H9 (cell line): ENCODE results near the gene HIP1. TPM values are rescaled to one million over a fixed set of nuclear protein-coding genes. Genes with fewer than 3 reads are reported as not detected.

Source experiments
- DNase-seq: peaks from one replicate; pipeline ENCODE4 v3.0.0-alpha.2; 2017
- H2AFZ ChIP-seq: one replicate; pipeline ENCODE4 v1.6.1; 2013; ENCODE audit warnings: mild to moderate bottlenecking, low read length, control low read depth, moderate library complexity
- H2AK5ac ChIP-seq: 2 replicates; pipeline ENCODE4 v1.6.1; 2013; ENCODE audit warnings: low read length, control low read depth, mixed read lengths; ENCODE audit not compliant: insufficient read length
- H2BK120ac ChIP-seq: one replicate; pipeline ENCODE4 v1.6.1; 2013; ENCODE audit warnings: low read depth, mild to moderate bottlenecking, low read length, control low read depth, inconsistent platforms; ENCODE audit not compliant: poor library complexity, severe bottlenecking
- H2BK12ac ChIP-seq: 2 replicates; pipeline ENCODE4 v1.6.1; 2013; ENCODE audit warnings: low read length, control low read depth, mixed read lengths, low read depth; ENCODE audit not compliant: insufficient read length
- H2BK15ac ChIP-seq: 2 replicates; pipeline ENCODE4 v1.6.1; 2013; ENCODE audit warnings: low read depth, low read length, control low read depth
- H2BK20ac ChIP-seq: one replicate; pipeline ENCODE4 v1.6.1; 2013; ENCODE audit warnings: low read depth, mild to moderate bottlenecking, low read length, control low read depth, inconsistent platforms; ENCODE audit not compliant: poor library complexity, severe bottlenecking
- H2BK5ac ChIP-seq: 2 replicates; pipeline ENCODE4 v1.6.1; 2013; ENCODE audit warnings: low read length, control low read depth, mixed read lengths; ENCODE audit not compliant: insufficient read length
- H3K14ac ChIP-seq: 2 replicates; pipeline ENCODE4 v1.6.1; 2013; ENCODE audit warnings: low read length, control low read depth; ENCODE audit not compliant: insufficient read depth
- H3K18ac ChIP-seq: 2 replicates; pipeline ENCODE4 v1.6.1; 2013; ENCODE audit warnings: low read depth, mild to moderate bottlenecking, mixed read lengths, low read length, control low read depth; ENCODE audit not compliant: insufficient read length
- H3K23ac ChIP-seq: 2 replicates; pipeline ENCODE4 v1.6.1; 2013; ENCODE audit warnings: low read length, control low read depth, mixed read lengths, low read depth; ENCODE audit not compliant: insufficient read length
- H3K23me2 ChIP-seq: 2 replicates; pipeline ENCODE4 v1.6.1; 2013; ENCODE audit warnings: low read depth, mild to moderate bottlenecking, mixed read lengths, low read length, control low read depth; ENCODE audit not compliant: insufficient read length, poor library complexity, severe bottlenecking
- H3K27ac ChIP-seq: 2 replicates; pipeline ENCODE4 v1.5.1; 2013; ENCODE audit warnings: low read length, control low read depth, mixed read lengths, low read depth; ENCODE audit not compliant: insufficient read length
- H3K27me3 ChIP-seq: 2 replicates; pipeline ENCODE4 v1.6.1; 2013; ENCODE audit warnings: low read length, control low read depth, inconsistent platforms; ENCODE audit not compliant: insufficient read depth
- H3K4ac ChIP-seq: 2 replicates; pipeline ENCODE4 v1.6.1; 2013; ENCODE audit warnings: low read depth, mild to moderate bottlenecking, control low read depth, inconsistent platforms, low read length, moderate library complexity
- H3K4me1 ChIP-seq: 2 replicates; pipeline ENCODE4 v1.6.1; 2013; ENCODE audit warnings: low read length, control low read depth, inconsistent platforms; ENCODE audit not compliant: insufficient read depth
- H3K4me2 ChIP-seq: 2 replicates; pipeline ENCODE4 v1.6.1; 2013; ENCODE audit warnings: low read length, control low read depth, mixed read lengths; ENCODE audit not compliant: insufficient read length, insufficient read depth
- H3K56ac ChIP-seq: 2 replicates; pipeline ENCODE4 v1.6.1; 2013; ENCODE audit warnings: low read depth, mild to moderate bottlenecking, mixed read lengths, low read length, control low read depth; ENCODE audit not compliant: insufficient read length
- H3K79me1 ChIP-seq: 2 replicates; pipeline ENCODE4 v1.6.1; 2013; ENCODE audit warnings: low read depth, mild to moderate bottlenecking, moderate library complexity, low read length, control low read depth, inconsistent platforms; ENCODE audit not compliant: insufficient read depth, poor library complexity, severe bottlenecking
- H3K79me2 ChIP-seq: 2 replicates; pipeline ENCODE4 v1.6.1; 2013; ENCODE audit warnings: low read length, control low read depth, inconsistent platforms; ENCODE audit not compliant: insufficient read depth
- H3K9ac ChIP-seq: 2 replicates; pipeline ENCODE4 v1.6.1; 2013; ENCODE audit warnings: low read length, control low read depth, mixed read lengths; ENCODE audit not compliant: insufficient read length; ENCODE audit errors: extremely low read depth
- H3K9me3 ChIP-seq: one replicate; pipeline ENCODE4 v1.6.1; 2013; ENCODE audit warnings: low read depth, low read length, inconsistent platforms; ENCODE audit not compliant: control insufficient read depth
- H3T11ph ChIP-seq: one replicate; pipeline ENCODE4 v1.6.1; 2013; ENCODE audit warnings: mild to moderate bottlenecking, low read length, control low read depth, inconsistent platforms
- H4K20me1 ChIP-seq: one replicate; pipeline ENCODE4 v1.6.1; 2013; ENCODE audit not compliant: control insufficient read depth, insufficient read length, insufficient read depth
- H4K5ac ChIP-seq: 2 replicates; pipeline ENCODE4 v1.6.1; 2013; ENCODE audit warnings: low read depth, mild to moderate bottlenecking, mixed read lengths, low read length, control low read depth; ENCODE audit not compliant: insufficient read length
- H4K8ac ChIP-seq: replicated peaks from 2 replicates; pipeline ENCODE4 v1.6.1; 2013; ENCODE audit warnings: low read length, control low read depth, mixed read lengths, low read depth; ENCODE audit not compliant: insufficient read length
- H4K91ac ChIP-seq: 2 replicates; pipeline ENCODE4 v1.6.1; 2013; ENCODE audit warnings: low read depth, mild to moderate bottlenecking, moderate library complexity, mixed read lengths, low read length, control low read depth; ENCODE audit not compliant: insufficient read length
- H3K27ac Mint-ChIP-seq, 3 experiments: 2 replicates in 2 of 3; 3 replicates in 1 of 3; pipeline ENCODE4 v1.8.0; 2020 to 2021; ENCODE audit warnings: mixed read lengths in 3 of 3, mild to moderate bottlenecking in 1 of 3, moderate library complexity in 1 of 3
- H3K27me3 Mint-ChIP-seq: 2 replicates; pipeline ENCODE4 v1.8.0; 2021; ENCODE audit warnings: low read depth, mild to moderate bottlenecking, moderate library complexity, mixed read lengths
- H3K36me3 Mint-ChIP-seq, 3 experiments: 2 replicates in 2 of 3; 3 replicates in 1 of 3; pipeline ENCODE4 v1.8.0; 2020 to 2021; ENCODE audit warnings: low read depth in 3 of 3, mixed read lengths in 3 of 3; ENCODE audit not compliant: insufficient read depth in 1 of 3
- H3K4me1 Mint-ChIP-seq, 2 experiments: 2 replicates each; pipeline ENCODE4 v1.8.0; 2020; ENCODE audit warnings: mixed read lengths in 2 of 2
- H3K4me3 Mint-ChIP-seq, 2 experiments: 2 replicates in 1 of 2; 3 replicates in 1 of 2; pipeline ENCODE4 v1.8.0; 2020 to 2021; ENCODE audit warnings: mild to moderate bottlenecking in 2 of 2, mixed read lengths in 2 of 2, moderate library complexity in 1 of 2
- H3K9me3 Mint-ChIP-seq, 2 experiments: 2 replicates in 1 of 2; 3 replicates in 1 of 2; pipeline ENCODE4 v1.8.0; 2020; ENCODE audit warnings: mild to moderate bottlenecking in 2 of 2, mixed read lengths in 2 of 2, moderate library complexity in 1 of 2
- CTCF ChIP-seq: fragments of 200-600 bp; sonication (generic); conservative IDR thresholded peaks from 3 replicates; pipeline ENCODE4 v1.8.0; 2021; ENCODE audit warnings: antibody characterized with exemption, mild to moderate bottlenecking
- WGBS: extraction: QIAGEN DNeasy Blood & Tissue Kit; methylation state at CpG from one replicate; pipeline ENCODE4 v1.1.7; 2013; ENCODE audit warnings: missing lambda C conversion rate, low lambda C conversion rate, mixed read lengths; ENCODE audit not compliant: insufficient read length; ENCODE audit errors: extremely low coverage; 5-methylcytosine and 5-hydroxymethylcytosine counted together
- total RNA-seq: library from RNA; stranded (reverse); gene quantifications from 2 replicates; pipeline ENCODE4 v1.2.1, GENCODE V29; 2021

HIP1 gene
- total RNA-seq, 1 experiment from 2014 or later, result 87.5 TPM

DNA sequence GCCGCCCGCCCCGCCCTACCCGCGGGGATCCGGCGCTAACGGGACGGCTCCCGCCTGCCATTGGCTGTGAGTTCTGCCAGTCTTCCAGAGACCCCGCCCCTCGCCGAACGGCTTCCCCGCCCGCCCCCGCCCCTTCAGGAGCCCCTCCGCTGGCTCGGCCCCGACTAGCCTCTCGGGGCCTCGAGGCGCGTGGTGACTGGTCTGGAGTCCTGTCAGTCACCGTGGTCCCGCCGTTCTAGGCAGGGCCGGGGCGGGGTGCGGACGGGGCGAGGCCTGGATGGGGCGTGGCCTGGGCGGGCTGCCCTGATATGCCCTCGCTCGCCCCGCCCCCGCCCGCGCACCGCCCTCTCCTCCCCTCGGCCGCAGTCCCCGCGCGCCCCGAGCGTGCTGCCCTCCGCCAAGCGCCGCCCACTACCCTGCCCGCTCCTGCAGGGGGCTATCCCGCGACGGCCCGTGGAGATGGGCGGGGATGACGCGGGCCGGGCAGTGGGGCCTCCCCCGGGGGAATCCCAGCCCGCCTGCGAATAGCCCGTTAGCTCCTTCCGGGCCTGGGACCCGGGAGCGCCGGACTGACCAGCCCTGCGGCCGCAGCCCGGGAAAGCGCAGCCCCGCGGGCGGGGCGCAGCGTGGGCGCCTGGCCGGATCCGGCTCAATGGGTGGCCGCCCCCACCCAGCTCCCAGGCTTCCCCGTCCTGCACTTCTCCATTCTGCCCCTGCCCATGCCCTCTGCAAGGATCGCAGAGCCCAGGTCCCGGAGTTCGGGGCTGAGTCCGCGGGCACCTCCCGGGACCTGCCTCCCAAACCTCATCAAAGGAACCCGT is 444 bp upstream of the HIP1 start:
- Histone ChIP-seq H3K79me2 (no peaks in the 10 kb centered on the region), H2BK15ac (no peak overlapping the region), H2AK5ac (no peak overlapping the region), H3K27ac (no peak overlapping the region), H2BK120ac (no peak overlapping the region), H3K56ac (no peak overlapping the region), H3K4me1 (peaks cover 9% of the 10 kb centered on the region), H2BK20ac (no peak overlapping the region), H4K5ac (no peak overlapping the region), H3K9me3 (no peaks in the 10 kb centered on the region), H3K23ac (no peak overlapping the region), H3K18ac (no peak overlapping the region), H2BK12ac (no peak overlapping the region), H4K8ac (no peak overlapping the region), H4K91ac (no peak overlapping the region), H3T11ph (no peak overlapping the region), H3K14ac (no peak overlapping the region), H3K27me3 (no peaks in the 10 kb centered on the region; the same call in 1 of the 2 replicates), H3K4me2 (peak overlapping the region; percentile 57), H3K4ac (no peak overlapping the region), H4K20me1 (no peaks in the 10 kb centered on the region), H2AFZ (no peak overlapping the region), H3K79me1 (no peaks in the 10 kb centered on the region), H3K9ac (no peak overlapping the region), H2BK5ac (no peak overlapping the region), H3K23me2 (peaks cover 11% of the 10 kb centered on the region)
- Mint-ChIP-seq H3K9me3 (no peaks in the 10 kb centered on the region; a peak in 1 of 5 replicates), H3K4me1 (peaks cover 30 to 42% of the 10 kb centered on the region in 2 experiments), H3K36me3 (no peaks in the 10 kb centered on the region), H3K4me3 (peak overlapping the region; percentile 87 to 96), H3K27ac (peak overlapping the region; percentile 4 to 94 (median 92); a peak in 3 of 7 replicates), H3K27me3 (peaks cover 17% of the 10 kb centered on the region)
- TF ChIP-seq CTCF, result no peak
- peak; percentile 100 for DNase-seq
- WGBS, result no CpG with 5 or more reads among the region's 89 CpGs
